HepG2 (cell line): ENCODE measurements around the gene PLA2G12B. TPM values are rescaled to one million over a fixed set of nuclear protein-coding genes. Genes with fewer than 3 reads are reported as not detected.

Experiments used
- ETV6 ChIP-seq: sonication (generic); formaldehyde crosslinking; conservative IDR thresholded peaks from 2 replicates; pipeline ENCODE4 v1.4.0; 2020; ENCODE audit warnings: missing genetic modification reagents
- GPBP1L1 ChIP-seq: sonication (generic); formaldehyde crosslinking; IDR thresholded peaks from 2 replicates; pipeline ENCODE4 v1.5.0; 2020; ENCODE audit warnings: mild to moderate bottlenecking, missing genetic modification reagents
- HIC2 ChIP-seq: sonication (generic); formaldehyde crosslinking; IDR thresholded peaks from 2 replicates; pipeline ENCODE4 v1.9.0; 2022; ENCODE audit warnings: low read depth, missing genetic modification reagents
- NPAS2 ChIP-seq: sonication (generic); formaldehyde crosslinking; IDR thresholded peaks from 2 replicates; pipeline ENCODE4 v1.8.0; 2022; ENCODE audit warnings: mild to moderate bottlenecking, missing genetic modification reagents, borderline replicate concordance
- PITX1 ChIP-seq: sonication (generic); formaldehyde crosslinking; IDR thresholded peaks from 2 replicates; pipeline ENCODE4 v1.5.1; 2020; ENCODE audit warnings: mild to moderate bottlenecking, missing genetic modification reagents
- RNF2 ChIP-seq: fragments of 450-650 bp; conservative IDR thresholded peaks from 2 replicates; pipeline ENCODE4 v1.6.1; 2016; ENCODE audit warnings: low read depth
- SIX4 ChIP-seq: sonication (generic); formaldehyde crosslinking; IDR thresholded peaks from 2 replicates; pipeline ENCODE4 v1.4.0; 2020; ENCODE audit warnings: missing genetic modification reagents
- STAT5B ChIP-seq: sonication (generic); formaldehyde crosslinking; IDR thresholded peaks from 2 replicates; pipeline ENCODE4 v1.4.0; 2020; ENCODE audit warnings: missing genetic modification reagents
- ZNF207 ChIP-seq: fragments of 450-650 bp; IDR thresholded peaks from 2 replicates; pipeline ENCODE4 v1.6.1; 2016; ENCODE audit warnings: antibody characterized with exemption, borderline replicate concordance
- ZNF280D ChIP-seq: sonication (generic); formaldehyde crosslinking; IDR thresholded peaks from 2 replicates; pipeline ENCODE4 v1.5.1; 2020; ENCODE audit warnings: mild to moderate bottlenecking, missing genetic modification reagents
- ZNF713 ChIP-seq: sonication (generic); formaldehyde crosslinking; IDR thresholded peaks from 2 replicates; pipeline ENCODE4 v1.4.0; 2020; ENCODE audit warnings: mild to moderate bottlenecking, missing genetic modification reagents
- ZNF768 ChIP-seq: sonication (generic); formaldehyde crosslinking; IDR thresholded peaks from 2 replicates; pipeline ENCODE4 v1.4.0; 2020; ENCODE audit warnings: missing genetic modification reagents
- polyA plus RNA-seq, 8 experiments: library from polyadenylated mRNA; depleted of rRNA in 3 of 8; stranded (reverse) in 7 of 8; unstranded in 1 of 8; fragments of >200 nt; fragmentation: Illumina TruSeq in 4 of 8; extraction: Trizol in 4 of 8; gene quantifications; 2 replicates each; pipeline versions ENCODE4 v1.2.1 to v1.2.3, GENCODE V29; 2011 to 2016; ENCODE audit warnings: low read depth in 4 of 8, missing spikeins in 1 of 8, mixed read lengths in 1 of 8; ENCODE audit not compliant: insufficient read depth in 1 of 8
- total RNA-seq, 5 experiments: library from RNA; depleted of rRNA; stranded (reverse); fragments of >200 nt; fragmentation: Illumina TruSeq; extraction: Trizol; gene quantifications; 2 replicates each; pipeline ENCODE4 v1.2.3, GENCODE V29; 2016; ENCODE audit warnings: low read depth in 1 of 5
- TF ChIP-seq, protein P1 (sequence below): sonication (generic); formaldehyde crosslinking; IDR thresholded peaks from 2 replicates; pipeline ENCODE4 v1.4.0; 2020; ENCODE audit warnings: mild to moderate bottlenecking, low read depth, missing genetic modification reagents
- TF ChIP-seq, protein P2 (sequence below): IDR thresholded peaks from 2 replicates; pipeline ENCODE4 v1.6.1; 2016
- TF ChIP-seq, protein P3 (sequence below): sonication (generic); formaldehyde crosslinking; IDR thresholded peaks from 2 replicates; pipeline ENCODE4 v1.8.0; 2023; ENCODE audit warnings: mild to moderate bottlenecking, missing genetic modification reagents
- TF ChIP-seq, protein P4 (sequence below): sonication (generic); formaldehyde crosslinking; IDR thresholded peaks from 2 replicates; pipeline ENCODE4 v1.5.0; 2020; ENCODE audit warnings: missing genetic modification reagents, mild to moderate bottlenecking, borderline replicate concordance
- TF ChIP-seq, protein P5 (sequence below): sonication (generic); formaldehyde crosslinking; conservative IDR thresholded peaks from 2 replicates; pipeline ENCODE4 v1.8.0; 2022; ENCODE audit warnings: mild to moderate bottlenecking, moderate library complexity, missing genetic modification reagents

The PLA2G12B gene
- total and polyA plus RNA-seq, 2 of the 13 experiments (the other 11 are each of a cell fraction or from before 2014, with no cell fraction given), result 7.7 to 38.0 TPM

DNA sequence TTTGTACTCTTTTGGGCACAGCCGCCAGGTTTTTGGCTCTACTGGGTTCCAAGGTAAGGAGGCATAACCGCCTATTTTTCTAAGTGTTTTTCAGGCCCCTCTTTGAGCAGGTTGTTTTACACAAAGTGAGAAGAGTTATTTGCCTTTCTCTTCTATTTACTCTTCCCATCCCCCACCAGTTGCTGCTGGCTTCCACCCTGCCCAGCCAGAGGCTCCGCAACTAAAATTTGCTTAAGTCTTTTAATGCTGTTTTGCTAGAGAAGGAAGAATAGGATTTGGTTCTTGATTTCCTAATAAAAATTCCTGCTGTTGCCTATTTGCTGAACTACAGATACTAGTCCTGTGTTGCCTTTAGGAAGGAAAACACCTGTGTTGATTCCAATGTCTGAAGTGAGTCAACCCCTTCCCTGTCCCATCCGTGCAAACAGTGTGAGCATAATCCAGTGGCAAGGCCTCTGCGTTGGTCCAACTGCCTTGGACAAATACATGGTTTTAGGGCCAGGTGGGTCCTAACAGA lies 1.9 kb downstream of the PLA2G12B start (continued):
- TF ChIP-seq, protein P1, sequence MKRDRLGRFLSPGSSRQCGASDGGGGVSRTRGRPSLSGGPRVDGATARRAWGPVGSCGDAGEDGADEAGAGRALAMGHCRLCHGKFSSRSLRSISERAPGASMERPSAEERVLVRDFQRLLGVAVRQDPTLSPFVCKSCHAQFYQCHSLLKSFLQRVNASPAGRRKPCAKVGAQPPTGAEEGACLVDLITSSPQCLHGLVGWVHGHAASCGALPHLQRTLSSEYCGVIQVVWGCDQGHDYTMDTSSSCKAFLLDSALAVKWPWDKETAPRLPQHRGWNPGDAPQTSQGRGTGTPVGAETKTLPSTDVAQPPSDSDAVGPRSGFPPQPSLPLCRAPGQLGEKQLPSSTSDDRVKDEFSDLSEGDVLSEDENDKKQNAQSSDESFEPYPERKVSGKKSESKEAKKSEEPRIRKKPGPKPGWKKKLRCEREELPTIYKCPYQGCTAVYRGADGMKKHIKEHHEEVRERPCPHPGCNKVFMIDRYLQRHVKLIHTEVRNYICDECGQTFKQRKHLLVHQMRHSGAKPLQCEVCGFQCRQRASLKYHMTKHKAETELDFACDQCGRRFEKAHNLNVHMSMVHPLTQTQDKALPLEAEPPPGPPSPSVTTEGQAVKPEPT, result no peak
- TF ChIP-seq PITX1 (CRISPR knock-in tag) (0 out of 2 replicates have a peak, but pooled peaks have one; percentile 12), RNF2 (no peak), ETV6 (CRISPR knock-in tag) (no peak), ZNF713 (CRISPR knock-in tag) (no peak), ZNF280D (CRISPR knock-in tag) (no peak), NPAS2 (CRISPR knock-in tag) (no peak), GPBP1L1 (CRISPR knock-in tag) (no peak), ZNF768 (CRISPR knock-in tag) (no peak), HIC2 (CRISPR knock-in tag) (no peak), ZNF207 (no peak), STAT5B (CRISPR knock-in tag) (0 out of 2 replicates have a peak, but pooled peaks have one; percentile 26), SIX4 (CRISPR knock-in tag) (no peak)
- TF ChIP-seq, protein P2, sequence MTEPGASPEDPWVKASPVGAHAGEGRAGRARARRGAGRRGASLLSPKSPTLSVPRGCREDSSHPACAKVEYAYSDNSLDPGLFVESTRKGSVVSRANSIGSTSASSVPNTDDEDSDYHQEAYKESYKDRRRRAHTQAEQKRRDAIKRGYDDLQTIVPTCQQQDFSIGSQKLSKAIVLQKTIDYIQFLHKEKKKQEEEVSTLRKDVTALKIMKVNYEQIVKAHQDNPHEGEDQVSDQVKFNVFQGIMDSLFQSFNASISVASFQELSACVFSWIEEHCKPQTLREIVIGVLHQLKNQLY (CRISPR knock-in tag), result no peak
- TF ChIP-seq, protein P3, sequence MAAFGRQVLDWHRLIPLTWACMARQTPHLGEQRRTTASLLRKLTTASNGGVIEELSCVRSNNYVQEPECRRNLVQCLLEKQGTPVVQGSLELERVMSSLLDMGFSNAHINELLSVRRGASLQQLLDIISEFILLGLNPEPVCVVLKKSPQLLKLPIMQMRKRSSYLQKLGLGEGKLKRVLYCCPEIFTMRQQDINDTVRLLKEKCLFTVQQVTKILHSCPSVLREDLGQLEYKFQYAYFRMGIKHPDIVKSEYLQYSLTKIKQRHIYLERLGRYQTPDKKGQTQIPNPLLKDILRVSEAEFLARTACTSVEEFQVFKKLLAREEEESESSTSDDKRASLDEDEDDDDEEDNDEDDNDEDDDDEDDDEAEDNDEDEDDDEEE (CRISPR knock-in tag), result no peak
- TF ChIP-seq, protein P4, sequence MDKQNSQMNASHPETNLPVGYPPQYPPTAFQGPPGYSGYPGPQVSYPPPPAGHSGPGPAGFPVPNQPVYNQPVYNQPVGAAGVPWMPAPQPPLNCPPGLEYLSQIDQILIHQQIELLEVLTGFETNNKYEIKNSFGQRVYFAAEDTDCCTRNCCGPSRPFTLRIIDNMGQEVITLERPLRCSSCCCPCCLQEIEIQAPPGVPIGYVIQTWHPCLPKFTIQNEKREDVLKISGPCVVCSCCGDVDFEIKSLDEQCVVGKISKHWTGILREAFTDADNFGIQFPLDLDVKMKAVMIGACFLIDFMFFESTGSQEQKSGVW (CRISPR knock-in tag), result no peak
- TF ChIP-seq, protein P5, sequence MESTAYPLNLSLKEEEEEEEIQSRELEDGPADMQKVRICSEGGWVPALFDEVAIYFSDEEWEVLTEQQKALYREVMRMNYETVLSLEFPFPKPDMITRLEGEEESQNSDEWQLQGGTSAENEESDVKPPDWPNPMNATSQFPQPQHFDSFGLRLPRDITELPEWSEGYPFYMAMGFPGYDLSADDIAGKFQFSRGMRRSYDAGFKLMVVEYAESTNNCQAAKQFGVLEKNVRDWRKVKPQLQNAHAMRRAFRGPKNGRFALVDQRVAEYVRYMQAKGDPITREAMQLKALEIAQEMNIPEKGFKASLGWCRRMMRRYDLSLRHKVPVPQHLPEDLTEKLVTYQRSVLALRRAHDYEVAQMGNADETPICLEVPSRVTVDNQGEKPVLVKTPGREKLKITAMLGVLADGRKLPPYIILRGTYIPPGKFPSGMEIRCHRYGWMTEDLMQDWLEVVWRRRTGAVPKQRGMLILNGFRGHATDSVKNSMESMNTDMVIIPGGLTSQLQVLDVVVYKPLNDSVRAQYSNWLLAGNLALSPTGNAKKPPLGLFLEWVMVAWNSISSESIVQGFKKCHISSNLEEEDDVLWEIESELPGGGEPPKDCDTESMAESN, result no peak
